Right atrium auricular region (tissue), 2 donors: ENCODE data around the gene NCAPG2. TPM values are rescaled to one million over a fixed set of nuclear protein-coding genes. Genes with fewer than 3 reads are reported as not detected.

ENCODE experiments used
- DNase-seq: peaks from one replicate; pipeline ENCODE4 v3.0.0-alpha.2; 2019; ENCODE audit warnings: low spot score
- H3K27ac ChIP-seq, 2 donors: fragments of 200-600 bp; sonication (generic); 1 replicate in 1 of 2; 2 replicates in 1 of 2; pipeline ENCODE4 v1.5.1; 2016 to 2019
- H3K27me3 ChIP-seq, 2 donors: fragments of 200-600 bp; sonication (generic); one replicate each; pipeline versions ENCODE4 v1.5.1 to v1.6.0; 2017 to 2019
- H3K36me3 ChIP-seq: fragments of 200-600 bp; sonication (generic); one replicate; pipeline ENCODE4 v1.5.1; 2016
- H3K4me1 ChIP-seq, 2 donors: fragments of 200-600 bp; sonication (generic); one replicate each; pipeline versions ENCODE4 v1.5.1 to v1.6.0; 2017 to 2019
- H3K4me3 ChIP-seq, 2 donors: fragments of 200-600 bp; sonication (generic); 1 replicate in 1 of 2; 2 replicates in 1 of 2; pipeline ENCODE4 v1.5.1; 2017 to 2019; ENCODE audit warnings: mild to moderate bottlenecking in 1 of 2, moderate library complexity in 1 of 2
- H3K9me3 ChIP-seq, 2 donors: fragments of 200-600 bp; sonication (generic); one replicate each; pipeline ENCODE4 v1.5.1; 2019
- total RNA-seq, 2 donors: library from RNA; depleted of rRNA; stranded (reverse); fragments of >200 nt; gene quantifications; one replicate each; pipeline ENCODE4 v1.1.0, GENCODE V29; 2016
- TF ChIP-seq, protein P1 (sequence below), 2 donors: fragments of 200-600 bp; sonication (generic); IDR thresholded peaks; one replicate each; pipeline ENCODE4 v1.5.1; 2019; ENCODE audit warnings: antibody characterized with exemption in 2 of 2

Gene NCAPG2
- total RNA-seq, 2 donors from 2014 or later = 2.8 to 3.1 TPM

DNA sequence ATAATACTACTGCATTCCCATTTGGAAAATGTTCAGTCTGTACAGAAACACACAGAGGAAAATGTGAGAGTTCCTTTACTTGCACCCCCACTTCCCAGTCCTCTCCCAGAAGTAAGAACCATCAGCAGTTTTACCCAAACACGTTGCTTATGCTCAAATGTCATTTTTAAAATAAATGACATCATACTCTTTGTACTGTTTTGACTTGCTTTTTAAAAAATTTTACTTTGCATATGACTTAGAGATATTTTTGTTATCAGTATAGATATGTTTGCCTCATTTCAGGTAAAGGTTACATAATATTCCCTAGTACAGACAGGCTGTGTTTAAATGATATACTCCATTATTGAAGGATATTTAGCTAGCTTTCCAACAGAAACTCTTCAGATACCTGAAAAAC is 103.5 kb downstream of the NCAPG2 start:
- no peaks in the 10 kb centered on the region for H3K36me3 ChIP-seq
- H3K4me1 ChIP-seq = no peaks in the 10 kb centered on the region
- H3K9me3 ChIP-seq = no peaks in the 10 kb centered on the region
- DNase-seq = no peak
- TF ChIP-seq, protein P1, sequence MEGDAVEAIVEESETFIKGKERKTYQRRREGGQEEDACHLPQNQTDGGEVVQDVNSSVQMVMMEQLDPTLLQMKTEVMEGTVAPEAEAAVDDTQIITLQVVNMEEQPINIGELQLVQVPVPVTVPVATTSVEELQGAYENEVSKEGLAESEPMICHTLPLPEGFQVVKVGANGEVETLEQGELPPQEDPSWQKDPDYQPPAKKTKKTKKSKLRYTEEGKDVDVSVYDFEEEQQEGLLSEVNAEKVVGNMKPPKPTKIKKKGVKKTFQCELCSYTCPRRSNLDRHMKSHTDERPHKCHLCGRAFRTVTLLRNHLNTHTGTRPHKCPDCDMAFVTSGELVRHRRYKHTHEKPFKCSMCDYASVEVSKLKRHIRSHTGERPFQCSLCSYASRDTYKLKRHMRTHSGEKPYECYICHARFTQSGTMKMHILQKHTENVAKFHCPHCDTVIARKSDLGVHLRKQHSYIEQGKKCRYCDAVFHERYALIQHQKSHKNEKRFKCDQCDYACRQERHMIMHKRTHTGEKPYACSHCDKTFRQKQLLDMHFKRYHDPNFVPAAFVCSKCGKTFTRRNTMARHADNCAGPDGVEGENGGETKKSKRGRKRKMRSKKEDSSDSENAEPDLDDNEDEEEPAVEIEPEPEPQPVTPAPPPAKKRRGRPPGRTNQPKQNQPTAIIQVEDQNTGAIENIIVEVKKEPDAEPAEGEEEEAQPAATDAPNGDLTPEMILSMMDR (IDR thresholded peaks at IDR 0.05) = no peak
- no peak overlapping the region for H3K27ac ChIP-seq
- no peaks in the 10 kb centered on the region for H3K27me3 ChIP-seq
- no peak overlapping the region for H3K4me3 ChIP-seq

DNA sequence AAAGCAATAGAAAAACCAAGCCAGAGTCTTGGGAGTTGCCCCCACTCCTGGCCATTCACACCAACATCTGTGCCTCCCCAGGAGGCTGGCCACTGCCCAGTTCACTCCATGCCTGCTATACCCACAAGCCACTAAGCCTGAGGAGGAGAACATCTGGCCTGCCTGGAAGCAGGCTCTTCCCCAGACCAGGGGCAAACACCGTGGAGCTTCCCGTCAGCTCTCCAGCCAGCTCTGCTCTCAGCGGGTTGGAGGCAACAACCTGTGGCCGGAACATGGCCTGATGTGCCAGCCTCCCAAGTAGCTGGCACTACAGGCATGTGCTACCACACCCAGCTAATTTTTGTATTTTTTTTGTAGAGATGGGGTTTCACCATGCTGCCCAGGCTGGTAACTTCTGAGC is 107.9 kb downstream of the NCAPG2 start:
- no peak for DNase-seq
- TF ChIP-seq, protein P1 (IDR thresholded peaks at IDR 0.05) = no peak
- H3K27me3 ChIP-seq = no peaks in the 10 kb centered on the region

DNA sequence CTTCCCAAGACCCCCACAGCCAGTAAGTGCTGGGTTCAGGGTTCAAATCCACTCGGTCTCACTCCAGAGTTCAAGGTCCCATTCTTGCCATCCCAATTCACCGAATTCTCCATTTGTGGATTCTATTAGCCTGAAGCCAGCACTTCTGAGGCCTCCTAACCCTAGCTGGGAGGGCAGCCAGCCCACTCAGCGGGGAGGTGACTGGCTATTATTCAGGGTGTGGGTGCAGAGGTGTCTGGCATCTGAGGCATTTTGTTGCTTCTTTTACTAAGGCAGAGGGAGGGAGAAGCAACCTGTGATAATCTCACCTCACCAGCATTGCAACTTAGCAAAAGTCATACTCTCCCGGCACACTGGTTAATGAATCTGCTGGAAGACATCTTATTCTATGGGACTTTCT is 108.3 kb downstream of the NCAPG2 start:
- Histone ChIP-seq H3K9me3 (peaks cover 0 to 4% of the 10 kb centered on the region in 2 donors), H3K4me1 (no peaks in the 10 kb centered on the region), H3K4me3 (no peak overlapping the region), H3K27ac (no peak overlapping the region), H3K36me3 (no peaks in the 10 kb centered on the region), H3K27me3 (no peaks in the 10 kb centered on the region)
- DNase-seq = no peak
- TF ChIP-seq, protein P1 (IDR thresholded peaks at IDR 0.05) = no peak

More for the DNA sequence above, 107.9 kb downstream of the NCAPG2 start:
- Histone ChIP-seq H3K27ac (no peak overlapping the region), H3K4me1 (no peaks in the 10 kb centered on the region), H3K9me3 (peaks cover 0 to 4% of the 10 kb centered on the region in 2 donors), H3K36me3 (no peaks in the 10 kb centered on the region), H3K4me3 (no peak overlapping the region)

DNA sequence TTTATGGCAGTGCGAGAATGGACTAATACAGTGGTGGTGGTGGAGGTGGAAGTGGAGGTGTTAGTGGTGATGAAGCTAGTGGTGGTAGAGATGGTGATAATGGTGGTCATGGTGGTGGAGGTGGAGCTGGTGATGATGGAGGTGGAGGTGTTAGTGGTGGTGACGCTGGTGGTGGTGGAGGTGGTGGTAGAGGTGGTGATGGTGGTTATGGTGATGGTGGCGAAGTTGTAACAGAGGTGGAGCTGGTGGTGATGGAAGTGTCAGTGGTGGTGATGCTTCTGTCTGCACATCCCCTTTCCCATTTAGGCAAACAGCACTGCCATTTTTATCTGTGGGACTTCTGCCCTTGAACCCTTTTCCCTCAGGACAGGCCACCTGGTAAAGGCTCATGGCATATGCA is 109.5 kb downstream of the NCAPG2 start:
- peaks cover 0 to 4% of the 10 kb centered on the region in 2 donors for H3K9me3 ChIP-seq
- H3K4me3 ChIP-seq = no peak overlapping the region
- TF ChIP-seq, protein P1 (IDR thresholded peaks at IDR 0.05) = no peak
- H3K27ac ChIP-seq = no peak overlapping the region
- no peaks in the 10 kb centered on the region for H3K4me1 ChIP-seq
- H3K27me3 ChIP-seq = no peaks in the 10 kb centered on the region
- no peaks in the 10 kb centered on the region for H3K36me3 ChIP-seq
- DNase-seq = no peak

DNA sequence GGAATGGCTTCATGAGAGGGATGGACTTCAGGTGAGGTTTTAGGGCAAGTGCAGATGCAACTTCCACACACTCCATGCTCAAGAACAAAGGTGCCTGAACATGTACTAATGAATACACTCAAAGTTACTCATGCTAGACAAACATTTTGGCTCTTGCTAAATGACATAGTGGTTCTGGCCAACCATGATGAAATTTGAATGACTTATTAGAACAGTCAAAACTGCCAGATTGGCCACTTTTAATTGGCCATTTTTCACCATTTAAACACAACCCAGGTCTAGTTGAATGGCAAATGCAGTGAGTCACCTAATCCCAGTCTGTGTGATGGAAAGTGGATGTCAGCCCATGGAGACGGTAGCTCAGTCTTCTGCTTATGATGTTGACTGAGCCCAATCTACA is 112.1 kb downstream of the NCAPG2 start:
- no peak for DNase-seq
- peaks cover 0 to 5% of the 10 kb centered on the region in 2 donors for H3K4me1 ChIP-seq
- peaks cover 0 to 4% of the 10 kb centered on the region in 2 donors for H3K9me3 ChIP-seq

DNA sequence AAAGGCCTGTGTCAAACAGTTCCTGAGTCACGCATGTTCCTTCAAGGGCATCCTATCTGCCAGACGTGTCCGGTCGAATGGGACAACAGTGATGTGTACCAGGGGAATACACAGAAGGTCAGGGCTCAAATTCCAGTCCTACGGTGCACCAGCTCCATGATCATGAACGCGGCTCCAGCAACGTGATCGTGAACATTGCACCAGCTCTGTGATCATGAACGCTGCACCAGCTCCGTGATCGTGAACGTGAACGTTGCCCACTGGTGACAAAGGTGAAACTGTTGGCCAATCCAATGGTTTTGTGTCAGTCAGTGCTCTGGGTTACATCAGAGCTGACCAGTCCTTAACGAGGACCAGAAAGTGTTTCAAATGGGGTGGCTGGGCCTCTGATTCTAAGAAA is 112.7 kb downstream of the NCAPG2 start:
- TF ChIP-seq, protein P1 (IDR thresholded peaks at IDR 0.05) = no peak
- Histone ChIP-seq H3K9me3 (peaks cover 0 to 4% of the 10 kb centered on the region in 2 donors), H3K4me3 (no peak overlapping the region), H3K36me3 (no peaks in the 10 kb centered on the region), H3K27me3 (no peaks in the 10 kb centered on the region), H3K4me1 (peaks cover 0 to 10% of the 10 kb centered on the region in 2 donors), H3K27ac (no peak overlapping the region)
- DNase-seq = no peak

More for the DNA sequence above, 112.1 kb downstream of the NCAPG2 start:
- TF ChIP-seq, protein P1 (IDR thresholded peaks at IDR 0.05) = no peak
- Histone ChIP-seq H3K27me3 (no peaks in the 10 kb centered on the region), H3K27ac (no peak overlapping the region), H3K36me3 (no peaks in the 10 kb centered on the region), H3K4me3 (no peak overlapping the region)
